Measurements from ENCODE around the gene TMEM273.

TMEM273 gene

DNA sequence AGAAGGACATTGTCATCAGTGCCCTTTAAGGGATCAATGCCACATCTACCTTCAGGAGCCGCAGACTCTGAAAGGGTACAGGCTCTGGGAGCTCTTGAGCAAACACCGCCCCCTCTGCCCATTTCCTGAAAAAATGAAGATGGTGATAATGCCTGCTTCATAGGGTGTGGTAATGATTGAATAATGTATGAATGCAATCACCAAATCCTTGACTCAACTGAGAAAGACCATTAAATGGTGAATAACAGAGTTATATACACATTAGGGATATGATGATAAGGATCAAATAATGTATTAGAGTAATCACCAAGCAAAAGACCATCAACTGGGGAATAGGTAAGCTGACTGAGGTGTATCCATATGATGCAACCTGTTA is 55.8 kb downstream of the TMEM273 start:
- H3K4me3 Mint-ChIP-seq = no peak overlapping the region
- peaks cover 29% of the 10 kb centered on the region for H3K4me1 Mint-ChIP-seq
- H3K27ac Mint-ChIP-seq = no peak overlapping the region
- peaks cover 14% of the 10 kb centered on the region for H3K27me3 Mint-ChIP-seq (ENCODE audit: low read depth, poor library complexity)
- TF ChIP-seq, protein P1, sequence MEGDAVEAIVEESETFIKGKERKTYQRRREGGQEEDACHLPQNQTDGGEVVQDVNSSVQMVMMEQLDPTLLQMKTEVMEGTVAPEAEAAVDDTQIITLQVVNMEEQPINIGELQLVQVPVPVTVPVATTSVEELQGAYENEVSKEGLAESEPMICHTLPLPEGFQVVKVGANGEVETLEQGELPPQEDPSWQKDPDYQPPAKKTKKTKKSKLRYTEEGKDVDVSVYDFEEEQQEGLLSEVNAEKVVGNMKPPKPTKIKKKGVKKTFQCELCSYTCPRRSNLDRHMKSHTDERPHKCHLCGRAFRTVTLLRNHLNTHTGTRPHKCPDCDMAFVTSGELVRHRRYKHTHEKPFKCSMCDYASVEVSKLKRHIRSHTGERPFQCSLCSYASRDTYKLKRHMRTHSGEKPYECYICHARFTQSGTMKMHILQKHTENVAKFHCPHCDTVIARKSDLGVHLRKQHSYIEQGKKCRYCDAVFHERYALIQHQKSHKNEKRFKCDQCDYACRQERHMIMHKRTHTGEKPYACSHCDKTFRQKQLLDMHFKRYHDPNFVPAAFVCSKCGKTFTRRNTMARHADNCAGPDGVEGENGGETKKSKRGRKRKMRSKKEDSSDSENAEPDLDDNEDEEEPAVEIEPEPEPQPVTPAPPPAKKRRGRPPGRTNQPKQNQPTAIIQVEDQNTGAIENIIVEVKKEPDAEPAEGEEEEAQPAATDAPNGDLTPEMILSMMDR (IDR thresholded peaks at IDR 0.05) = no peak
- H3K36me3 Mint-ChIP-seq (ENCODE audit: low read depth) = no peaks in the 10 kb centered on the region
- DNase-seq = no peak
- peaks cover 12% of the 10 kb centered on the region for H3K9me3 Mint-ChIP-seq

DNA sequence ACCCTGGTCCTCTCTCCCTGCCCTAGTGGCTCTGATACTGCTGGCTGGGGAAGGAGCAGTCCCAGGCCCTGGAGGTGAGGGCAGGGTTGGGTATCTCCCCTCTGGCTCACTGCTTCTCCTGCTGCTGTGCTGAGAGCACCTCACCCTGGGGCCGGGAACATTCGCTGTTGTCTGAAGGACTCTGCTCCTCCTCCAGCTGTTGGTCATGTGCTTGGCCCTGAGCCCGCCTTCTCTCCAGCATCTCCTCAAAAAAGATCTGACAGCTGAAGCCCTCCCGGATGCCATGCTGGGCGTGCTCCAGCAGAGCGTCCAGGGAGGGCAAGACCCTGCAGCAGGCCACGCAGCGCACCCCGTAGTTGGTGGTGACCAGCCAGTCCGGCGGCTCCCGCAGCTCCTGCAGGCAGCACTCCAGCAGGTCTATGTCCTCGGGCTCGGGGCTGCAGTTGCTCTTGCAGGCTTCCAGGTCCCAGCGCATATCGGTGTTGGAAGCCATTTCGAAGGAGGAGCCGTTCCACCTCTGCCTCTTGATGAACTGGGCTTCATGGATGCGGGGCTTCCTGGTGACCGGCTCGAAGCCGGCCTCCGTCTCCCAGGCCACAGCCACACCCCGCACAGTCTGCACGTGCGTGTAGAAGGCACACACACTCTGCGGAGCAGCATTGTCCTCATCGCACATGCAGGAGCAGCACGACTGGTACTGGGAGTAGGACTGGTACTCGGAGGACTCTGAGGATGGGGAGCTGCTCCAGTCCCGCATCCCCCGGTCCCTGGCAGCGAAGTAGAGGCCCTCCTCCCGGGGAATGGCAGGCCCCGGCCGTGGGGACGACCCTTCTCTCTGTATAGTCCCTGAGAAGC is 56.5 kb downstream of the TMEM273 start:
- Mint-ChIP-seq H3K9me3 (peaks cover 6% of the 10 kb centered on the region), H3K4me1 (peaks cover 29% of the 10 kb centered on the region), H3K4me3 (no peak overlapping the region), H3K27ac (no peak overlapping the region), H3K36me3 (ENCODE audit: low read depth) (no peaks in the 10 kb centered on the region), H3K27me3 (ENCODE audit: low read depth, poor library complexity) (peaks cover 14% of the 10 kb centered on the region)
- no peak for DNase-seq
- TF ChIP-seq, protein P1 (IDR thresholded peaks at IDR 0.05) = no peak

DNA sequence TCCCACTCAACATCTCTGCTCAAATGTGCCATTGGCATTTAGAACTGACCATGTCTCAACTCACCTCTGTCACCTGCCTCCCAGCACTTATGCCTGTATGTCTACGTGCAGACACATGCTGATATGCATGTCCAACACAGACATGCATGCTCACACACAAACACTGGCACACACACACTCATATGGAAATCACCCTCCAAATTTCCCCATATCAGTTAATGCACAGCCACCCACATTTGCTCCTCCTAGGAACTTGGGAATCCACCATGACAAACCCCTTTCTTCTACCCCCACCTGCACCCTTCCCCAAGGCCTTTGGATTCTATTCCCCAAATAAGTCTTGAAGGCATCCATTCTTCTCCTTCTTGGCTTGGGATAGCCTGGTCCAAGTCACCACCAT is 58.8 kb downstream of the TMEM273 start:
- TF ChIP-seq, protein P1 (IDR thresholded peaks at IDR 0.05) = no peak
- peaks cover 4% of the 10 kb centered on the region for H3K9me3 Mint-ChIP-seq
- H3K4me3 Mint-ChIP-seq = no peak overlapping the region
- H3K27me3 Mint-ChIP-seq (ENCODE audit: low read depth, poor library complexity) = peaks cover 14% of the 10 kb centered on the region
- H3K36me3 Mint-ChIP-seq (ENCODE audit: low read depth) = no peaks in the 10 kb centered on the region
- no peak for DNase-seq
- H3K4me1 Mint-ChIP-seq = peaks cover 10% of the 10 kb centered on the region
- no peak overlapping the region for H3K27ac Mint-ChIP-seq

DNA sequence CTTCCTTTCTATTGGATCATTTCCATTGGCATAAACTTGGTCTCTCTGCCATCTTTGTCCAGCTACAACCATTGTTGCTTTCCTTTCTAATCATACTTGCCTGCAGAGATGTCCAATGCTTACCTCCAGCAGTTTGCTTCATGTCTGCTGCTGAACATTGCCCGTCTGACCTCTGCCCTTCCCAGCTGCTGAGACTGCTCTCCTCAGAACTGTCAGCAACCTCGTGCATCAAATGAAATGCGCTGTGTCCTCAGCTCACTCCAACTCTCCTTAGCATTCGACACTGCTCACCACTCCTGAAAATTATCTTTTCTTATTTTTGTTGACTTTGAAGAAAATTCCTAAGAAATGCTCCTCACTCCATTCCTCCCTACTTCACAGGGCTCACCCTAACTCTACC is 59.3 kb downstream of the TMEM273 start:
- Mint-ChIP-seq H3K4me3 (no peak overlapping the region), H3K27ac (no peak overlapping the region), H3K9me3 (peaks cover 8% of the 10 kb centered on the region), H3K4me1 (peaks cover 7% of the 10 kb centered on the region), H3K27me3 (ENCODE audit: low read depth, poor library complexity) (peaks cover 18% of the 10 kb centered on the region), H3K36me3 (ENCODE audit: low read depth) (no peaks in the 10 kb centered on the region)
- TF ChIP-seq, protein P1 (IDR thresholded peaks at IDR 0.05) = no peak
- no peak for DNase-seq

DNA sequence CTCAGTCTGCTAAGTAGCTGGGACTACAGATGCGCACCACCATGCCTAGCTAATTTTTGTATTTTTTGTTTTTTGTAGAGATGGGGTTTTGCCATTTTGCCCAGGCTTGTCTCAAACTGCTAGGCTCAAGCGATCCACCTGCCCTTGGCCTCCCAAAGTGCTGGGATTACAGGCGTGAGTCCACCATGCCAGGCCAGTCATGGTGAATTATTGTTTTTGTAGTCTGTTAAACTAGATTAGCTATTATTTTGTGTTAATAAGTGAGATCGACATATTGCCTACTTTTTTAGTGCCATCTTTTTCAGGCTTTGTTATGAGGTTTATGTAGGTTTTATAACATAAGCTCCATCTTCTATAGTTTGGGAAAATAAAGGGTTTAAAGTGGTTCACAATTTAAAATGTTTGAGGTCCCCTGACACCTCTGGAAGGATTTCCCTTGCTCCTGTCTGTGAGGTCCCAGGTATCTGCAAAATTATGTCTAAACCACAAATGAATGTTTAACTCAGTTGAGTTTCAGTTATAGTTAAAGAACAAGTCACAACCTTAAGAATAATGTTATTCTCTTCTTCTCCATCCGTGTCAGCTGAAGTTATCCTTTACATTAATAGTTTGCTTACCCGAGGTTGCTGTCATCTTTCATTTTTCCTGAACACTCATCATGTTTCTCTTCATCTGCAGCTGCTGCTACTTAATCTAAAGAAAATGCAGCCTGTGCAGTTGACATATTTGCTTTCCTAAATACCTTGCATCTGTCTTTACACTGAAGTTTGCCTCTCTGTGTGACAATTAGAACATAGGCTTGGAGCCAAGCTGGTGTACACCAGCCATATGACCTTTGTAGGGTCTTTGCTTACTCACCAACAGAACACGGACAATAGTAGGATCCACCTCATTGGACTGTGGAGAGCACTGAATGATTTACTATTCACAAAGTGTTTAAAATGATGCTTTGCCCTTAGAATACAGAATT is 63.9 kb downstream of the TMEM273 start:
- no peaks in the 10 kb centered on the region for H3K36me3 Mint-ChIP-seq (ENCODE audit: low read depth)
- peaks cover 27% of the 10 kb centered on the region for H3K27me3 Mint-ChIP-seq (ENCODE audit: low read depth, poor library complexity)
- peaks cover 11% of the 10 kb centered on the region for H3K4me1 Mint-ChIP-seq
- DNase-seq = no peak
- no peak overlapping the region for H3K4me3 Mint-ChIP-seq
- H3K27ac Mint-ChIP-seq = no peak overlapping the region
- H3K9me3 Mint-ChIP-seq = peaks cover 18% of the 10 kb centered on the region
- TF ChIP-seq, protein P1 (IDR thresholded peaks at IDR 0.05) = no peak

All from nephron progenitor cell (in vitro differentiated cells).